Adipose tissue (tissue), 3 donors: ENCODE data around the gene NCAPD2. TPM values are rescaled to one million over a fixed set of nuclear protein-coding genes. Genes with fewer than 3 reads are reported as not detected.

ENCODE experiments used
- H3K27ac ChIP-seq: one replicate; pipeline ENCODE4 v1.5.1; 2013; ENCODE audit warnings: low read depth, low read length
- WGBS, 3 donors: extraction: QIAGEN DNeasy Blood & Tissue Kit; methylation state at CpG; one replicate each; pipeline ENCODE4 v1.1.7; 2013; 5-methylcytosine and 5-hydroxymethylcytosine counted together
- polyA plus RNA-seq, 3 donors: library from polyadenylated mRNA; stranded (reverse); fragments of 200-250 nt; gene quantifications; one replicate each; pipeline ENCODE4 v1.2.3, GENCODE V29; 2013
- donor health status: healthy with polysubstance abuse.
- donor health status: Bipolar disorder and iron deficiency.
- donor health status: healthy.

NCAPD2 gene
- polyA plus RNA-seq, 3 donors: 5.5 to 7.4 (median 7.1) TPM

- WGBS, 3 donors: 18 to 51% (median 19%) methylated on average over 35 of the region's 35 CpGs
- no peak overlapping the region for H3K27ac ChIP-seq
Measured at GRCh38 chr12:6540181-6540877, 46.4 kb downstream of the NCAPD2 start.

GRCh38 chr12:6541371-6542165 is 47.7 kb downstream of the NCAPD2 start:
- H3K27ac ChIP-seq: no peak overlapping the region
- 84 to 88% (median 87%) methylated on average over 26 of the region's 26 CpGs for WGBS, 3 donors

GRCh38 chr12:6542209-6543009 is 48.5 kb downstream of the NCAPD2 start:
- 56 to 78% (median 75%) methylated on average over 13 of the region's 13 CpGs for WGBS, 3 donors
- H3K27ac ChIP-seq: no peak overlapping the region

- 88 to 94% (median 91%) methylated on average over 10 of the region's 10 CpGs for WGBS, 3 donors
- H3K27ac ChIP-seq: no peak overlapping the region
Measured at GRCh38 chr12:6546016-6546415, 52.1 kb downstream of the NCAPD2 start.

GRCh38 chr12:6547566-6547965 is 53.7 kb downstream of the NCAPD2 start:
- 64 to 94% (median 82%) methylated on average over 1 of the region's 1 CpG for WGBS, 3 donors

GRCh38 chr12:6547987-6548386 is 54.1 kb downstream of the NCAPD2 start:
- peak overlapping the region; percentile 19 for H3K27ac ChIP-seq
- 51 to 75% (median 63%) methylated on average over 9 of the region's 9 CpGs for WGBS, 3 donors

More at GRCh38 chr12:6547566-6547965, 53.7 kb downstream of the NCAPD2 start:
- H3K27ac ChIP-seq: no peak overlapping the region

- H3K27ac ChIP-seq: peak overlapping the region; percentile 19
- WGBS, 3 donors: 71 to 88% (median 71%) methylated on average over 26 of the region's 26 CpGs
Measured at GRCh38 chr12:6548556-6548955, 54.7 kb downstream of the NCAPD2 start.

- 46 to 79% (median 56%) methylated on average over 12 to 15 of the region's 15 CpGs for WGBS, 3 donors
- H3K27ac ChIP-seq: no peak overlapping the region
Measured at GRCh38 chr12:6548966-6549683, 55.2 kb downstream of the NCAPD2 start.

GRCh38 chr12:6549684-6550151 is 55.8 kb downstream of the NCAPD2 start:
- H3K27ac ChIP-seq: no peak overlapping the region

GRCh38 chr12:6550294-6551062 is 56.6 kb downstream of the NCAPD2 start:
- no peak overlapping the region for H3K27ac ChIP-seq
- WGBS, 3 donors: 55 to 87% (median 72%) methylated on average over 24 of the region's 24 CpGs

More at GRCh38 chr12:6549684-6550151, 55.8 kb downstream of the NCAPD2 start:
- 87 to 92% (median 88%) methylated on average over 17 to 18 of the region's 18 CpGs for WGBS, 3 donors

GRCh38 chr12:6551063-6551461 is 57.2 kb downstream of the NCAPD2 start:
- WGBS, 3 donors: 52 to 78% (median 59%) methylated on average over 18 of the region's 18 CpGs
- peak overlapping the region; percentile 17 for H3K27ac ChIP-seq

- H3K27ac ChIP-seq: peak overlapping the region; percentile 70
- WGBS, 3 donors: 49 to 81% (median 51%) methylated on average over 11 of the region's 11 CpGs
Measured at GRCh38 chr12:6551496-6552139, 57.7 kb downstream of the NCAPD2 start.

- 29 to 45% (median 34%) methylated on average over 4 of the region's 4 CpGs for WGBS, 3 donors
- H3K27ac ChIP-seq: peak overlapping the region; percentile 70
Measured at GRCh38 chr12:6552140-6552551, 58.2 kb downstream of the NCAPD2 start.

GRCh38 chr12:6553051-6553868 is 59.4 kb downstream of the NCAPD2 start:
- H3K27ac ChIP-seq: peak overlapping the region; percentile 3
- WGBS, 3 donors: 30 to 56% (median 34%) methylated on average over 15 of the region's 15 CpGs

- no peak overlapping the region for H3K27ac ChIP-seq
- 12 to 45% (median 20%) methylated on average over 22 of the region's 22 CpGs for WGBS, 3 donors
Measured at GRCh38 chr12:6554168-6555017, 60.5 kb downstream of the NCAPD2 start.
